Measurements from ENCODE around the gene NMRK1. TPM values are rescaled to one million over a fixed set of nuclear protein-coding genes. Genes with fewer than 3 reads are reported as not detected.

Gene NMRK1
- total RNA-seq, 1 donor from 2014 or later = 38.5 TPM

GRCh38 chr9:75036793-75037192 is 51.2 kb downstream of the NMRK1 start:
- Histone ChIP-seq H3K4me1 (no peaks in the 10 kb centered on the region), H3K27ac (no peak overlapping the region), H3K4me3 (no peak overlapping the region), H3K36me3 (no peaks in the 10 kb centered on the region), H3K9me3 (no peaks in the 10 kb centered on the region), H3K27me3 (ENCODE audit: low read depth) (no peaks in the 10 kb centered on the region)
- ATAC-seq = no peak
- DNase-seq = no peak
- intact Hi-C loops (cut with DNase I) = no loop called here
- TF ChIP-seq, protein P1, sequence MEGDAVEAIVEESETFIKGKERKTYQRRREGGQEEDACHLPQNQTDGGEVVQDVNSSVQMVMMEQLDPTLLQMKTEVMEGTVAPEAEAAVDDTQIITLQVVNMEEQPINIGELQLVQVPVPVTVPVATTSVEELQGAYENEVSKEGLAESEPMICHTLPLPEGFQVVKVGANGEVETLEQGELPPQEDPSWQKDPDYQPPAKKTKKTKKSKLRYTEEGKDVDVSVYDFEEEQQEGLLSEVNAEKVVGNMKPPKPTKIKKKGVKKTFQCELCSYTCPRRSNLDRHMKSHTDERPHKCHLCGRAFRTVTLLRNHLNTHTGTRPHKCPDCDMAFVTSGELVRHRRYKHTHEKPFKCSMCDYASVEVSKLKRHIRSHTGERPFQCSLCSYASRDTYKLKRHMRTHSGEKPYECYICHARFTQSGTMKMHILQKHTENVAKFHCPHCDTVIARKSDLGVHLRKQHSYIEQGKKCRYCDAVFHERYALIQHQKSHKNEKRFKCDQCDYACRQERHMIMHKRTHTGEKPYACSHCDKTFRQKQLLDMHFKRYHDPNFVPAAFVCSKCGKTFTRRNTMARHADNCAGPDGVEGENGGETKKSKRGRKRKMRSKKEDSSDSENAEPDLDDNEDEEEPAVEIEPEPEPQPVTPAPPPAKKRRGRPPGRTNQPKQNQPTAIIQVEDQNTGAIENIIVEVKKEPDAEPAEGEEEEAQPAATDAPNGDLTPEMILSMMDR (IDR thresholded peaks at IDR 0.05) = no peak

DNA sequence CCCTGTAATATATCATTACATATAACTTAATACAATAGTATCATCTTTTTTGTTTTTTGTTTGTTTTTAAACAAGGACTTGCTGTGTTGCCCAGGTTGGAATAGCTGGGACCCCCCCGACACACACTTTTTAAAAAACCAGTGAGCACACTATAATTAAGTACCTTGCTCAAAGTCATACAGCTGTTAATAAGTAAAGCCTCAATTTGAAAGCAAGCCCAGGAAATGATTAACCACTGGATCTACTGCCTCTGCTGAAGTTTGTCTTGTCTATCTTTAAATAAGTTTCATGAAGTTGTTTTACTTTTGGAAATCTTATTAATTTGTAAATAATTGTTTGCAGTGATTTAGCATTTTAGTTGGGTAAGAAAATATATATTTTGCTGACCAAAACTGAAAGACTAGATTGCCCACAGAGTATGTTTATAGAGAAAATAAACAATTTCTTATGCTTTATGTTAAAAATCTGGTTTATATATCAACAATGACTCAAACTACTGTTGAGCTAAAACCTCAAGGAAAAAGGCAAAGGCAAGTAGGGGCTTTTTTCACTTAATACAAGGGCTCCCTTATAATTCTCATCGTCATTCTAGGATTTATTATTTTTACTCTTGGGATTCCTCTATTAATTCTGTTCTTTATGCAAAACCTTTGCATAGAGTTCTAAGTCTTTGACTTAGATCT is 54.0 kb downstream of the NMRK1 start:
- DNase-seq (no peak), ATAC-seq (no peak)
- no peaks in the 10 kb centered on the region for H3K4me1 ChIP-seq
- intact Hi-C loops (cut with DNase I) = no loop called here
- H3K27ac ChIP-seq = no peak overlapping the region
- no peaks in the 10 kb centered on the region for H3K27me3 ChIP-seq (ENCODE audit: low read depth)
- TF ChIP-seq, protein P1 (IDR thresholded peaks at IDR 0.05) = no peak
- no peaks in the 10 kb centered on the region for H3K36me3 ChIP-seq
- H3K4me3 ChIP-seq = no peak overlapping the region
- H3K9me3 ChIP-seq = no peaks in the 10 kb centered on the region

- TF ChIP-seq, protein P1 (IDR thresholded peaks at IDR 0.05) = no peak
- H3K4me1 ChIP-seq = peaks cover 26% of the 10 kb centered on the region
- peak overlapping the region; percentile 95 for H3K27ac ChIP-seq
- ATAC-seq (peak; percentile 83 to 84), DNase-seq (peak; percentile 82)
- no peaks in the 10 kb centered on the region for H3K36me3 ChIP-seq
- H3K4me3 ChIP-seq = peak overlapping the region; percentile 90
- intact Hi-C loops (cut with DNase I) = no loop called here
- no peaks in the 10 kb centered on the region for H3K9me3 ChIP-seq
- no peaks in the 10 kb centered on the region for H3K27me3 ChIP-seq (ENCODE audit: low read depth)
These were observed 60.5 kb downstream of the NMRK1 start for GRCh38 chr9:75027187-75028107.

DNA sequence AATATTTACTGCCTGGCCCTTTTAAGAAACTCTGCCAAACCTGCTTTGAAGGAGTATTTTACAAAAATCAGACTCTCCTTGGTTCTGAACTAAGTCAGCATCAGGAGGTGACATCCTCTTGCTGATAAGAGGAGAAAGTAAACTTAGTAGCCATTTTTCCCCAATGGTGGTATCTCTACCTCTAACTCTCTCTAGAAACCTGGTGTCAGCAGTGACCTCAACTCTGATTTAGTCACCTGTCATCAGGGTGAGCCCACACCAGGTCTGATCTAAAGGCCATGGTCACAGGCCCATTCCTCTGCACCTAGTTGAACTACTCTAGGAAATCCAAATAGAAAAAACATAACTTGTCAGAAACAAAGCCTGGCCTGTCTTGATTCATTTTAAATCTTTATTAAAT is 64.1 kb downstream of the NMRK1 start:
- Histone ChIP-seq H3K36me3 (no peaks in the 10 kb centered on the region), H3K9me3 (no peaks in the 10 kb centered on the region), H3K27me3 (ENCODE audit: low read depth) (no peaks in the 10 kb centered on the region), H3K27ac (no peak overlapping the region), H3K4me3 (no peak overlapping the region), H3K4me1 (peaks cover 26% of the 10 kb centered on the region)
- no peak for ATAC-seq
- intact Hi-C loops (cut with DNase I) = no loop called here
- DNase-seq = no peak
- TF ChIP-seq, protein P1 (IDR thresholded peaks at IDR 0.05) = no peak

GRCh38 chr9:75019654-75020053 is 68.3 kb downstream of the NMRK1 start:
- intact Hi-C loops (cut with DNase I) = no loop called here
- no peak for DNase-seq
- Histone ChIP-seq H3K36me3 (no peaks in the 10 kb centered on the region), H3K4me1 (peaks cover 2% of the 10 kb centered on the region), H3K27me3 (ENCODE audit: low read depth) (no peaks in the 10 kb centered on the region), H3K9me3 (no peaks in the 10 kb centered on the region), H3K27ac (no peak overlapping the region), H3K4me3 (no peak overlapping the region)
- TF ChIP-seq, protein P1 (IDR thresholded peaks at IDR 0.05) = no peak
- ATAC-seq = no peak
